Sciatic nerve (tissue), 2 donors: Measurements from ENCODE around the gene AXIN1. TPM values are rescaled to one million over a fixed set of nuclear protein-coding genes. Genes with fewer than 3 reads are reported as not detected.
"Not testable (repeated sequence)": the region's sequence is repeated elsewhere in the genome, so short reads cannot be mapped to it uniquely, and the experiment has no call there.

Source experiments
- ATAC-seq: fragments of 200-7000 bp; cut with Tn5 transposase; one replicate; pipeline ENCODE4 v1.9.1; 2020; ENCODE audit warnings: mild to moderate bottlenecking, moderate library complexity
- DNase-seq: peaks from one replicate; pipeline ENCODE4 v3.0.0-alpha.2; 2020; ENCODE audit warnings: low spot score
- intact Hi-C: fragments of 100-400 bp; cut with DNase I; formaldehyde crosslinking; loops from one replicate; pipeline ENCODE4 v1.14.2; 2022
- total RNA-seq: library from RNA; stranded (reverse); fragmentation: NEBNext Ultra II Directional; extraction: Animal tissue kit (Norgen Biotek cat#: 25700); gene quantifications from one replicate; pipeline ENCODE4 v1.2.1, GENCODE V29; 2021
- donor health status: DM: no; HTN: no; CAD: no.
- donor health status: DM: no; HTN: no; CAD: no.

AXIN1 gene
- total RNA-seq, 1 donor from 2014 or later, result 20.1 TPM

- ATAC-seq, result no peak
- DNase-seq, result no peak
- intact Hi-C loops, result no loop called here
Observed at GRCh38 chr16:372302-372983, 19.9 kb upstream of the AXIN1 start.

- intact Hi-C loops, result no loop called here
- DNase-seq, result no peak
Observed at GRCh38 chr16:371515-372301, 19.2 kb upstream of the AXIN1 start.

GRCh38 chr16:370979-371514 lies 18.5 kb upstream of the AXIN1 start:
- DNase-seq, result no peak
- intact Hi-C loops, result no loop called here
- peak; percentile 9 for ATAC-seq

More at GRCh38 chr16:371515-372301, 19.2 kb upstream of the AXIN1 start:
- ATAC-seq, result no peak

- DNase-seq, result peak; percentile 97
- peak; percentile 97 for ATAC-seq
- intact Hi-C loops, result no loop called here
Observed at GRCh38 chr16:370443-370842, 17.9 kb upstream of the AXIN1 start, which contains the start of gene MRPL28. Gene MRPL28 (minus strand): TSS chr16:370538. CDS start chr16:370218, 320 bp downstream.

GRCh38 chr16:369866-370436 lies 17.4 kb upstream of the AXIN1 start:
- ATAC-seq, result no peak
- DNase-seq, result no peak
- intact Hi-C loops, result no loop called here

- no peak for ATAC-seq
- intact Hi-C loops, result no loop called here
- no peak for DNase-seq
Observed at GRCh38 chr16:369275-369865, 16.8 kb upstream of the AXIN1 start.

- intact Hi-C loops, result no loop called here
- ATAC-seq, result no peak
- DNase-seq, result no peak
Observed at GRCh38 chr16:368388-369158, 16.1 kb upstream of the AXIN1 start.

GRCh38 chr16:367333-367903 lies 14.9 kb upstream of the AXIN1 start:
- intact Hi-C loops, result no loop called here
- no peak for DNase-seq
- no peak for ATAC-seq

- no peak for ATAC-seq
- no peak for DNase-seq
- intact Hi-C loops, result no loop called here
Observed at GRCh38 chr16:366476-366875, 14.0 kb upstream of the AXIN1 start.

- DNase-seq, result no peak
- no peak for ATAC-seq
- intact Hi-C loops, result no loop called here
Observed at GRCh38 chr16:364595-365491, 12.3 kb upstream of the AXIN1 start.

GRCh38 chr16:363766-364490 lies 11.4 kb upstream of the AXIN1 start:
- no peak for DNase-seq
- no peak for ATAC-seq
- intact Hi-C loops, result no loop called here

GRCh38 chr16:363110-363765 lies 10.7 kb upstream of the AXIN1 start:
- no peak for DNase-seq
- intact Hi-C loops, result no loop called here
- ATAC-seq, result no peak

GRCh38 chr16:362702-362999 lies 10.1 kb upstream of the AXIN1 start:
- intact Hi-C loops, DNase-seq, ATAC-seq: not testable (repeated sequence)

- DNase-seq (peak; percentile 83), ATAC-seq (peak; percentile 65)
- intact Hi-C loops, result no loop called here
Observed at GRCh38 chr16:361872-362701, 9.6 kb upstream of the AXIN1 start.

- ATAC-seq, result no peak
- intact Hi-C loops, result no loop called here
- DNase-seq, result no peak
Observed at GRCh38 chr16:361341-361871, 8.9 kb upstream of the AXIN1 start.
